ENCODE measurements around the gene CLIC6. TPM values are rescaled to one million over a fixed set of nuclear protein-coding genes. Genes with fewer than 3 reads are reported as not detected.

Gene CLIC6
- total RNA-seq, 1 experiment from 2014 or later = not detected

DNA sequence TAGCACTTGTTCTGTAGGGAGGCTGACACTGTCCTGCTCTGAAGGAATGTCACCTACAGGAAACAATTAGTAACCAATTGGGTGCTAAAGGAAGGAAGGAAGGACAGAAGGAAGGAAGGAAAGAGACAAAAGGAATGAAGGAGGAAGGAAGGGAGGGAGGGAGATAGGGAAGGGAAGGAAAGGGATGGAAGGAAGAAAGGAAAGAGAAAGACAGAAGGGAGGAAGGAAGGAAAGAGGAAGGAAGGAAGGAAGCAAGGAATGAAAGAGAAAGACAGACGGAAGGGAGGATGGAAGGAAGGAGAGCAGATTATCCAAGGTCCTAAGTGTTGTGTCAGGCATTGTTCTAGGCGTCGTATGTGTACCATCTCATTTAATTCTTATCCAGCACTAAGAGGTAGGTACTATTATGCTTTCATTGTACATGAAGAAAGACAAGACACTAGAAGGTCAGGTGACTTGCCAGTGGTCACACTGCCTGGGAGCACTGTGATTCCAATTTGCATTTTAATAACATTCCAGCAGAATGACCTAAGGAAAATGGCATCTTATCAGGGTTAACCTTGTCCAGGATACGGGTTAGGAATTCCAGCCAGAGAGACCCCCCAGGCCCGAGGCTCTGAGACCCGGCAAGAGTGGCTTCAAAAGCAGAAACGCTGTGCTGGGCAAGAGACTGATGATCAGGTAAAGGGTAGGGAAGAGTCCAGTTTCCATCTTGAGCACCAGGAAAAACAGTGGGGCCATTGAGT is 29.6 kb downstream of the CLIC6 start:
- no peaks in the 10 kb centered on the region for H3K36me3 Mint-ChIP-seq (ENCODE audit: insufficient read depth, unreplicated experiment)
- H3K4me1 Mint-ChIP-seq (ENCODE audit: insufficient read depth, unreplicated experiment) = peaks cover 10% of the 10 kb centered on the region
- BruUV-seq (replicated peaks) = no TSS peak
- TF ChIP-seq, protein P1, sequence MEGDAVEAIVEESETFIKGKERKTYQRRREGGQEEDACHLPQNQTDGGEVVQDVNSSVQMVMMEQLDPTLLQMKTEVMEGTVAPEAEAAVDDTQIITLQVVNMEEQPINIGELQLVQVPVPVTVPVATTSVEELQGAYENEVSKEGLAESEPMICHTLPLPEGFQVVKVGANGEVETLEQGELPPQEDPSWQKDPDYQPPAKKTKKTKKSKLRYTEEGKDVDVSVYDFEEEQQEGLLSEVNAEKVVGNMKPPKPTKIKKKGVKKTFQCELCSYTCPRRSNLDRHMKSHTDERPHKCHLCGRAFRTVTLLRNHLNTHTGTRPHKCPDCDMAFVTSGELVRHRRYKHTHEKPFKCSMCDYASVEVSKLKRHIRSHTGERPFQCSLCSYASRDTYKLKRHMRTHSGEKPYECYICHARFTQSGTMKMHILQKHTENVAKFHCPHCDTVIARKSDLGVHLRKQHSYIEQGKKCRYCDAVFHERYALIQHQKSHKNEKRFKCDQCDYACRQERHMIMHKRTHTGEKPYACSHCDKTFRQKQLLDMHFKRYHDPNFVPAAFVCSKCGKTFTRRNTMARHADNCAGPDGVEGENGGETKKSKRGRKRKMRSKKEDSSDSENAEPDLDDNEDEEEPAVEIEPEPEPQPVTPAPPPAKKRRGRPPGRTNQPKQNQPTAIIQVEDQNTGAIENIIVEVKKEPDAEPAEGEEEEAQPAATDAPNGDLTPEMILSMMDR (IDR thresholded peaks at IDR 0.05; ENCODE audit: unreplicated experiment) = no peak
- no peak overlapping the region for H3K4me3 Mint-ChIP-seq (ENCODE audit: unreplicated experiment)
- no peak overlapping the region for H3K27ac Mint-ChIP-seq (ENCODE audit: low read depth, unreplicated experiment)
- no peaks in the 10 kb centered on the region for H3K9me3 Mint-ChIP-seq (ENCODE audit: unreplicated experiment)
- ChIA-PET CTCF (interaction anchor here (0.5 to 2.7 kb wide), 5 partner anchors 8 to 146 kb away, joined by 3 to 15 read pairs (median 4); no protein-coding TSS in a partner anchor), POLR2A (no interaction called here)
- no peak for DNase-seq (ENCODE audit: unreplicated experiment)
- H3K27me3 Mint-ChIP-seq (ENCODE audit: insufficient read depth, unreplicated experiment) = no peaks in the 10 kb centered on the region
- intact Hi-C loops (cut with micrococcal nuclease) = no loop called here

DNA sequence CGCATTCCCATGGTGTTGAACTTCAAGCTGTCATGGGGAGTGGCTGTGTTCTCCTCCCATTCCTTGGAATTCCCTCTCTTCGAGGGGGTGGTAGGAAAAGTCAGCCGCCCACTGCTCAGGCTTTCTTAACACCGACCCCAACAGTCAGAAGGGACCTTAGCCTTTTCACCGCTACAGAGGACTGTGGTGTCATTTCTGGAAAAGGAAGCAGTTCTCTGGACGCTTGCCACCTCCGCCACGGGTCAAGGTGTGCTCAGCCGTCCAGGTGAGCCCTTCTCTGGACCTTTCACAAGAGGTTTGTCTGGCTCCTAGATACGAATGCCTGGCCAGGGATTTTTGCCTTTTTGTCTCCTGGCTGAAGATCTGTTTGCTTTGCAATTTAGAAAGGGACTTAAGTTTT is 31.8 kb downstream of the CLIC6 start:
- DNase-seq (ENCODE audit: unreplicated experiment) = no peak
- CTCF ChIA-PET = no interaction called here
- no TSS peak for BruUV-seq (replicated peaks)
- H3K4me1 Mint-ChIP-seq (ENCODE audit: insufficient read depth, unreplicated experiment) = peaks cover 22% of the 10 kb centered on the region
- no peaks in the 10 kb centered on the region for H3K27me3 Mint-ChIP-seq (ENCODE audit: insufficient read depth, unreplicated experiment)
- no peaks in the 10 kb centered on the region for H3K36me3 Mint-ChIP-seq (ENCODE audit: insufficient read depth, unreplicated experiment)
- intact Hi-C loops (cut with micrococcal nuclease) = no loop called here
- no peak overlapping the region for H3K27ac Mint-ChIP-seq (ENCODE audit: low read depth, unreplicated experiment)
- TF ChIP-seq, protein P1 (IDR thresholded peaks at IDR 0.05; ENCODE audit: unreplicated experiment) = no peak
- no peak overlapping the region for H3K4me3 Mint-ChIP-seq (ENCODE audit: unreplicated experiment)
- POLR2A ChIA-PET = no interaction called here
- no peaks in the 10 kb centered on the region for H3K9me3 Mint-ChIP-seq (ENCODE audit: unreplicated experiment)

DNA sequence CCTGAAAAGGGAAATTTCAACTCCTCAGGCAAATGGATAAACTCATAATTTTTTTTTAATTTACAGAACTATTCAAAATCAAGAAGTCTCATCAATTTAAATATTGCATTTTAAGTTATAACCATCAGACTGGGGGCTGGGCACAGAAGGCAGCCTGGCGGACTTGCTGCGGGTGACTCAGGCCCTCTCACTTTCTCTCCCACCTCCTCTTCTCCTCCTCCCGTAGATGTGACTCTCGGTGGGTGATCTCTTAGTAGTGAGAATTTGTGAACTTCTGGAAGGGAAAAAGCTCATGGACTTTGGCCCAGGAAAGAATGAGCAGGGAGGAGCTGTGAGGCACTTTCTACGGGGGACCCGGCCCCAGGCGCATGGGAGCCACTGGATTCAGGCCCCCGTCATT is 32.9 kb downstream of the CLIC6 start:
- ChIA-PET POLR2A (no interaction called here), CTCF (interaction anchor here (1.0 to 1.1 kb wide), 2 partner anchors 8 to 40 kb away, joined by 3 to 4 read pairs; no protein-coding TSS in a partner anchor)
- Mint-ChIP-seq H3K4me3 (ENCODE audit: unreplicated experiment) (no peak overlapping the region), H3K9me3 (ENCODE audit: unreplicated experiment) (no peaks in the 10 kb centered on the region), H3K4me1 (ENCODE audit: insufficient read depth, unreplicated experiment) (peaks cover 22% of the 10 kb centered on the region), H3K27ac (ENCODE audit: low read depth, unreplicated experiment) (no peak overlapping the region), H3K27me3 (ENCODE audit: insufficient read depth, unreplicated experiment) (no peaks in the 10 kb centered on the region), H3K36me3 (ENCODE audit: insufficient read depth, unreplicated experiment) (no peaks in the 10 kb centered on the region)
- TF ChIP-seq, protein P1 (IDR thresholded peaks at IDR 0.05; ENCODE audit: unreplicated experiment) = no peak
- BruUV-seq (replicated peaks) = no TSS peak
- DNase-seq (ENCODE audit: unreplicated experiment) = no peak
- intact Hi-C loops (cut with micrococcal nuclease) = no loop called here

DNA sequence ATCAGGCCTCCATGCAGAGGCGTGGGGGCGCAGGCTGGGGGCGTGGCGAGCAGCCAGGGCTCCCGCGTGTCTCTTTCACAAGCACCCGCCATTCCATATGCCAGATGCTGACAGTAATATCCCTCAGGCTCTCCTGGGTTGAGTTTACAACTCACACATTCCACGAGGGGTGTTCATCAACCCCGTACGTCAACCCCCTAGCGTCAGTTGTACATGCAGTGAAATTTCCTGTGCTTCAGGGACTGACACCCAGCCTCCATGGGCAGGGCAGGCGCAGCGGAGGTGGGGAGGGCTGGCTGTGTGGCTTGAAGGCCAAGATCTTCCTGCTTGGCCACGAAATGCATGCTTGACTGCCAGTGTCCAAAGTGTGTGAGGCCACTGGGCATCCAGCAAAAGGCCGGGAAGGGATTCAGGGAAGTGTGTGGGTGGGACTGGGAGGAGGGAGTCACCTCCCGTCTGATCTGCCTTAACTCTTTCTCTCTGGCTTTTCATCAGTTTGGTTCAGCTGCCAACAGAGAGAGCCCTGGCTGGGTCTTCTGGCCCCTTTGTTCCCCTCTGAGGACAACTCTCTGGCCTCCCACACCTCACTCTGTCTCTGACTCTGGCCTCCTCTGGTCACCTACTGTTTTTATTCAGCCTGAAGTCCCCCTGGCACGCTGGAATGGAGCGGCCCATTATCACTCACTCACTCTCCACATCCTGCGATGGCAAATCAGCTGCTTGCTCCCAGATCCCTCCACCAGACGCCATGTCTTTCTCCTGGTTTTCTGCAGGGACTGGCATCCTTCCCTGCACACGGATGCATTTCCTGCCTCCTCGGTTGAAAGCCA is 33.8 kb downstream of the CLIC6 start:
- H3K27ac Mint-ChIP-seq (ENCODE audit: low read depth, unreplicated experiment) = peak overlapping the region; percentile 54
- POLR2A ChIA-PET = interaction anchor here (0.6 kb wide), 1 partner anchor 41 kb away, joined by 3 read pairs; no protein-coding TSS in a partner anchor
- CTCF ChIA-PET = interaction anchor here (1.0 to 1.1 kb wide), 2 partner anchors 9 to 39 kb away, joined by 3 to 4 read pairs; no protein-coding TSS in a partner anchor
- no peaks in the 10 kb centered on the region for H3K36me3 Mint-ChIP-seq (ENCODE audit: insufficient read depth, unreplicated experiment)
- TF ChIP-seq, protein P1 (IDR thresholded peaks at IDR 0.05; ENCODE audit: unreplicated experiment) = no peak
- no TSS peak for BruUV-seq (replicated peaks)
- peaks cover 22% of the 10 kb centered on the region for H3K4me1 Mint-ChIP-seq (ENCODE audit: insufficient read depth, unreplicated experiment)
- peak; percentile 88 for DNase-seq (ENCODE audit: unreplicated experiment)
- H3K9me3 Mint-ChIP-seq (ENCODE audit: unreplicated experiment) = no peaks in the 10 kb centered on the region
- intact Hi-C loops (cut with micrococcal nuclease) = no loop called here
- H3K27me3 Mint-ChIP-seq (ENCODE audit: insufficient read depth, unreplicated experiment) = no peaks in the 10 kb centered on the region
- no peak overlapping the region for H3K4me3 Mint-ChIP-seq (ENCODE audit: unreplicated experiment)

All from MCF 10A (cell line).